Fibroblast of lung (primary cell): ENCODE results near the gene ANKS6.

Experiments used
- CTCF ChIP-seq, 2 donors: IDR thresholded peaks in 1 of 2; conservative IDR thresholded peaks in 1 of 2; 1 replicate in 1 of 2; 2 replicates in 1 of 2; pipeline ENCODE4 v1.5.1; 2011 to 2012; ENCODE audit warnings: low read length in 2 of 2, control low read depth in 1 of 2, inconsistent platforms in 1 of 2, low read depth in 1 of 2, mild to moderate bottlenecking in 1 of 2
- EZH2 ChIP-seq: IDR thresholded peaks from 2 replicates; pipeline ENCODE4 v1.5.1; 2012; ENCODE audit warnings: low read length, control low read depth, mild to moderate bottlenecking; ENCODE audit errors: missing control alignments

- TF ChIP-seq CTCF (conservative IDR thresholded peaks at IDR 0.05 in 1 of 2, IDR thresholded peaks at IDR 0.05 in 1 of 2; ENCODE audit: low read depth in 1 of 2, low read length in 2 of 2), result no peak
- no peak for TF ChIP-seq EZH2
Observed at GRCh38 chr9:98771209-98771874, 25.0 kb downstream of the ANKS6 start.
